Mucosa of descending colon (tissue), 3 donors: ENCODE measurements around the gene SLMAP. TPM values are rescaled to one million over a fixed set of nuclear protein-coding genes. Genes with fewer than 3 reads are reported as not detected.

Experiments used
- ATAC-seq: fragments of 200-7000 bp; cut with Tn5 transposase; one replicate; pipeline ENCODE4 v1.9.1; 2020; ENCODE audit warnings: mild to moderate bottlenecking, moderate library complexity
- DNase-seq, 3 donors: peaks; one replicate each; pipeline ENCODE4 v3.0.0-alpha.2; 2020
- H3K36me3 ChIP-seq: fragments of 200-600 bp; one replicate; pipeline ENCODE4 v1.8.0; 2021; ENCODE audit warnings: low read depth, mild to moderate bottlenecking
- H3K4me1 ChIP-seq: fragments of 200-600 bp; one replicate; pipeline ENCODE4 v1.8.0; 2021; ENCODE audit warnings: low read depth, mild to moderate bottlenecking
- H3K4me3 ChIP-seq: fragments of 200-600 bp; one replicate; pipeline ENCODE4 v1.8.0; 2021; ENCODE audit warnings: mild to moderate bottlenecking
- H3K9me3 ChIP-seq: fragments of 200-600 bp; one replicate; pipeline ENCODE4 v1.8.0; 2021; ENCODE audit warnings: mild to moderate bottlenecking
- CTCF ChIP-seq: fragments of 200-600 bp; IDR thresholded peaks from one replicate; pipeline ENCODE4 v1.8.0; 2022; ENCODE audit warnings: antibody characterized with exemption, mild to moderate bottlenecking
- intact Hi-C, 2 donors: fragments of 100-400 bp; cut with DNase I in 1 of 2; cut with micrococcal nuclease in 1 of 2; formaldehyde crosslinking; loops; one replicate each; pipeline versions ENCODE4 v1.11.0 to v1.11.1; 2022; cut with DNase I, micrococcal nuclease
- total RNA-seq, 3 donors: library from RNA; stranded (reverse); fragmentation: NEBNext Ultra II Directional in 2 of 3; extraction: Animal tissue kit (Norgen Biotek cat#: 25700) in 2 of 3; gene quantifications; one replicate each; pipeline versions ENCODE4 v1.2.1 to v1.2.4, GENCODE V29; 2021 to 2023
- donor health status: DM: no; HTN: no; CAD: no; lungs with moderate emphysema.
- donor health status: DM: no; HTN: no; CAD: no.
- donor health status: DM: no; HTN: yes; CAD: no.

SLMAP gene
- total RNA-seq, 3 donors from 2014 or later = 73.8 to 298 (median 83.8) TPM

- no peaks in the 10 kb centered on the region for H3K4me1 ChIP-seq
- no peak for DNase-seq
- no peak overlapping the region for H3K4me3 ChIP-seq
- TF ChIP-seq CTCF = no peak
- no peaks in the 10 kb centered on the region for H3K9me3 ChIP-seq
- H3K36me3 ChIP-seq = no peaks in the 10 kb centered on the region
- intact Hi-C loops = no loop called here
- no peak for ATAC-seq
Measured at GRCh38 chr3:57820479-57820878, 64.4 kb downstream of the SLMAP start.

- no peak for DNase-seq
- H3K9me3 ChIP-seq = no peaks in the 10 kb centered on the region
- H3K4me1 ChIP-seq = no peaks in the 10 kb centered on the region
- ATAC-seq = no peak
- TF ChIP-seq CTCF = no peak
- H3K36me3 ChIP-seq = no peaks in the 10 kb centered on the region
- no peak overlapping the region for H3K4me3 ChIP-seq
- intact Hi-C loops = no loop called here
Measured at GRCh38 chr3:57821765-57822164, 65.7 kb downstream of the SLMAP start.

GRCh38 chr3:57822686-57823085, 66.6 kb downstream of the SLMAP start:
- ATAC-seq (no peak), DNase-seq (no peak)
- H3K4me1 ChIP-seq = peaks cover 4% of the 10 kb centered on the region

DNA sequence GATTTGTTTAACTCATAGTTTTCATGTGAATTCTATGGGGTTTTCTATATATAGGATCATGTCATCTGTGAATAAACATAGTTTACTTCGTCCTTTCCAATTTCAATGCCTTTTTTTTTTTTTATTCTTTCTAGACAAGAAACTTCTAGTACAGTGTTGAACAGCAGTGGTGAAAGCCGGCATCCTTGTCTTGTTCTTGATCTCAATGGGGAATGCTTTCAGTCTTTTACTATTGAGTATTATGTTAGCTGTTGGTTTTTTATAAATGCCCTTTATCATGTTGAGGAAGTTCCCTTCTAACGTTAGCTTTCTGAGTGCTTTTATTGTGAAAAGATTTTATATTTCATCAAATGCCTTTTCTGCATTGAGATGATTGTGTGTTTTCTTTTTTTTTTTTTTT, 69.0 kb downstream of the SLMAP start:
- Histone ChIP-seq H3K4me3 (no peak overlapping the region), H3K36me3 (no peaks in the 10 kb centered on the region), H3K4me1 (peaks cover 9% of the 10 kb centered on the region), H3K9me3 (no peaks in the 10 kb centered on the region)
- DNase-seq (no peak), ATAC-seq (no peak)
- no peak for TF ChIP-seq CTCF
- intact Hi-C loops = no loop called here

More at GRCh38 chr3:57822686-57823085, 66.6 kb downstream of the SLMAP start:
- H3K9me3 ChIP-seq = no peaks in the 10 kb centered on the region
- no peak overlapping the region for H3K4me3 ChIP-seq
- no peaks in the 10 kb centered on the region for H3K36me3 ChIP-seq
- no peak for TF ChIP-seq CTCF
- intact Hi-C loops = no loop called here

GRCh38 chr3:57826245-57826951, 70.3 kb downstream of the SLMAP start:
- no peak for ATAC-seq
- H3K4me3 ChIP-seq = no peak overlapping the region
- H3K36me3 ChIP-seq = no peaks in the 10 kb centered on the region
- no peaks in the 10 kb centered on the region for H3K9me3 ChIP-seq
- no peak for DNase-seq
- intact Hi-C loops = no loop called here
- TF ChIP-seq CTCF = no peak
- peaks cover 9% of the 10 kb centered on the region for H3K4me1 ChIP-seq
